ENCODE data around the gene TRAIP.
"Not testable (repeated sequence)": the region's sequence is repeated elsewhere in the genome, so short reads cannot be mapped to it uniquely, and the experiment has no call there.

The TRAIP gene

GRCh38 chr3:49856181-49857005 lies at the start of gene TRAIP:
TSS of gene TRAIP (minus strand) at chr3:49856564. CDS start at chr3:49856453, 111 bp downstream.
- peak; percentile 78 for DNase-seq

GRCh38 chr3:49904448-49904847 lies 48.1 kb upstream of the TRAIP start:
- DNase-seq, result not testable (repeated sequence)

- peak; percentile 72 for DNase-seq
Measured at GRCh38 chr3:49903451-49904424, 47.4 kb upstream of the TRAIP start, which contains the start of gene MST1R. TSS of gene MST1R (minus strand) at chr3:49903873. CDS start at chr3:49903609, 264 bp downstream.

- no peak for DNase-seq
Measured at GRCh38 chr3:49902511-49903345, 46.4 kb upstream of the TRAIP start.

GRCh38 chr3:49901366-49902339 lies 45.3 kb upstream of the TRAIP start:
- DNase-seq, result no peak

GRCh38 chr3:49900491-49901153 lies 44.3 kb upstream of the TRAIP start:
- no peak for DNase-seq

GRCh38 chr3:49899815-49900214 lies 43.5 kb upstream of the TRAIP start:
- no peak for DNase-seq

GRCh38 chr3:49898991-49899390 lies 42.6 kb upstream of the TRAIP start:
- no peak for DNase-seq

- no peak for DNase-seq
Measured at GRCh38 chr3:49896345-49896744, 40.0 kb upstream of the TRAIP start.

GRCh38 chr3:49895791-49896190 lies 39.4 kb upstream of the TRAIP start:
- DNase-seq, result no peak

GRCh38 chr3:49889296-49889695 lies 32.9 kb upstream of the TRAIP start:
- DNase-seq, result no peak

- no peak for DNase-seq
Measured at GRCh38 chr3:49886922-49887265, 30.5 kb upstream of the TRAIP start.

GRCh38 chr3:49883998-49884397 lies 27.6 kb upstream of the TRAIP start:
- DNase-seq, result no peak

GRCh38 chr3:49882166-49882565 lies 25.8 kb upstream of the TRAIP start:
- no peak for DNase-seq

- no peak for DNase-seq
Measured at GRCh38 chr3:49880581-49881315, 24.4 kb upstream of the TRAIP start.

GRCh38 chr3:49879721-49880120 lies 23.4 kb upstream of the TRAIP start:
- DNase-seq, result no peak

GRCh38 chr3:49878686-49879085 lies 22.3 kb upstream of the TRAIP start:
- DNase-seq, result no peak

GRCh38 chr3:49877716-49878115 lies 21.4 kb upstream of the TRAIP start:
- no peak for DNase-seq

- no peak for DNase-seq
Measured at GRCh38 chr3:49876567-49876966, 20.2 kb upstream of the TRAIP start.

- no peak for DNase-seq
Measured at GRCh38 chr3:49873623-49874022, 17.3 kb upstream of the TRAIP start.

All from NCI-H526 treated with DMSO at 0.1 percent for 48 hours (cell line).